ENCODE results near the gene RFESD.
"Not testable (repeated sequence)": the region's sequence is repeated elsewhere in the genome, so short reads cannot be mapped to it uniquely, and the experiment has no call there.

RFESD gene

GRCh38 chr5:95667678-95668077, 21.1 kb downstream of the RFESD start:
- DNase-seq = no peak

- no peak for DNase-seq
These were observed 21.6 kb downstream of the RFESD start for GRCh38 chr5:95668216-95668615.

- no peak for DNase-seq
These were observed 22.2 kb downstream of the RFESD start for GRCh38 chr5:95668728-95669127.

- no peak for DNase-seq
These were observed 23.0 kb downstream of the RFESD start for GRCh38 chr5:95669540-95669939.

- DNase-seq = no peak
These were observed 23.4 kb downstream of the RFESD start for GRCh38 chr5:95669985-95670384.

GRCh38 chr5:95670568-95670967, 24.0 kb downstream of the RFESD start:
- DNase-seq = no peak

GRCh38 chr5:95671826-95672225, 25.2 kb downstream of the RFESD start:
- DNase-seq = no peak

GRCh38 chr5:95672641-95673040, 26.1 kb downstream of the RFESD start:
- no peak for DNase-seq

GRCh38 chr5:95673081-95673480, 26.5 kb downstream of the RFESD start:
- no peak for DNase-seq

- DNase-seq = no peak
These were observed 36.3 kb downstream of the RFESD start, which contains the start of gene SPATA9 for GRCh38 chr5:95682891-95683290. SPATA9 (minus strand) TSS chr5:95682991; CDS start chr5:95682854, 137 bp downstream.

- no peak for DNase-seq
These were observed 37.8 kb downstream of the RFESD start for GRCh38 chr5:95684361-95684760.

GRCh38 chr5:95686651-95687050, 40.1 kb downstream of the RFESD start:
- no peak for DNase-seq

- DNase-seq = no peak
These were observed 43.1 kb downstream of the RFESD start for GRCh38 chr5:95689680-95690079.

GRCh38 chr5:95690333-95690732, 43.8 kb downstream of the RFESD start:
- DNase-seq = no peak

GRCh38 chr5:95697781-95698681, 51.5 kb downstream of the RFESD start:
- no peak for DNase-seq

GRCh38 chr5:95699337-95699736, 52.8 kb downstream of the RFESD start:
- no peak for DNase-seq

- no peak for DNase-seq
These were observed 54.5 kb downstream of the RFESD start for GRCh38 chr5:95701074-95701473.

- DNase-seq = no peak
These were observed 57.6 kb downstream of the RFESD start for GRCh38 chr5:95704150-95704549.

GRCh38 chr5:95706196-95706595, 59.6 kb downstream of the RFESD start:
- DNase-seq = not testable (repeated sequence)

GRCh38 chr5:95707055-95707454, 60.5 kb downstream of the RFESD start:
- DNase-seq = no peak
